Cardiac fibroblast (primary cell): ENCODE measurements around the gene CXXC5.

ENCODE experiments used
- DNase-seq, 2 donors: peaks; one replicate each; pipeline versions ENCODE4 v3.0.0 to v3.0.0-alpha.2; 2010; ENCODE audit warnings: low read depth in 2 of 2
- H3K4me3 ChIP-seq, 2 donors: replicated peaks in 1 of 2; 1 replicate in 1 of 2; 2 replicates in 1 of 2; pipeline ENCODE4 v1.5.1; 2011; ENCODE audit warnings: low read depth in 2 of 2, low read length in 2 of 2, mild to moderate bottlenecking in 2 of 2, moderate library complexity in 1 of 2
- TF ChIP-seq, protein P1 (sequence below): IDR thresholded peaks from one replicate; pipeline ENCODE4 v1.5.1; 2011; ENCODE audit warnings: low read depth, mild to moderate bottlenecking, low read length, inconsistent platforms

CXXC5 gene

DNA sequence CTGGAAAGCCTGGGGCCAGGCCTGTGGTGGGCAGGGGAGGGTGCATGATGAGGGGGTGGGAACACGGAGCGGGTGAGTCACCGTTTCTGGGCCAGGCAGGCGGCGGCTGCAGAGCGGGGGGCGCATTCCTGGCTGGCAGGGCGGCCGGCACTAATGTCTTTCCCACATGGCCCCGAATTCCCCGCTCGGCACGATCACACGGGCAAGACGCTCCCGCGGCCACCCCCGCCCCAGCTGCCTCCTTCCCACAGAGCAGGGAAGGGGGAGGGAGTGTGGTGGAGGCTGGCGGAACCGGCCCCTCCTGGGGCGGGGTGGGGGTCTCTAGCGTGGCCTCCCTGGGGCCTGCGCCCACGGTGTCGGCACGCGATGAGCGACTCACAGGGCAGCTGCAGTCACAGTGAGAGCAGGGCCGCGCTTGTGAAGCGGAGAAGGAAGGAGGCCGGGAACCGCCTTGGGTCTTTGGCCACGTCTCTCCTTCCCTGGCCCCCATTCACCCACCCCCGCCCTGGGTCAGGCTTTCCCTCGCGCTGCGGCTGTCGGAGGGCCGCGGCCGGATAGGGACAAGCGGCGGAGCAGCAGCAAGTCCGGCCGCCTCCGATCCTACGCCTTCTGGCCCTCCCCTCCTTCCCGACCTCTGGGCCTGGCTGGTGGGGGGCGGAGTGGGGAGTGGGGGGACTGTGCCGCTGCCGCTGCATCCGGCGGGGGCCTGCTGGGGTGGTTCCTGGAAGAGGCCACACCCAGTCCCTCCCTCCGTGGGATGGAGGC, 48.9 kb downstream of the CXXC5 start:
- TF ChIP-seq, protein P1, sequence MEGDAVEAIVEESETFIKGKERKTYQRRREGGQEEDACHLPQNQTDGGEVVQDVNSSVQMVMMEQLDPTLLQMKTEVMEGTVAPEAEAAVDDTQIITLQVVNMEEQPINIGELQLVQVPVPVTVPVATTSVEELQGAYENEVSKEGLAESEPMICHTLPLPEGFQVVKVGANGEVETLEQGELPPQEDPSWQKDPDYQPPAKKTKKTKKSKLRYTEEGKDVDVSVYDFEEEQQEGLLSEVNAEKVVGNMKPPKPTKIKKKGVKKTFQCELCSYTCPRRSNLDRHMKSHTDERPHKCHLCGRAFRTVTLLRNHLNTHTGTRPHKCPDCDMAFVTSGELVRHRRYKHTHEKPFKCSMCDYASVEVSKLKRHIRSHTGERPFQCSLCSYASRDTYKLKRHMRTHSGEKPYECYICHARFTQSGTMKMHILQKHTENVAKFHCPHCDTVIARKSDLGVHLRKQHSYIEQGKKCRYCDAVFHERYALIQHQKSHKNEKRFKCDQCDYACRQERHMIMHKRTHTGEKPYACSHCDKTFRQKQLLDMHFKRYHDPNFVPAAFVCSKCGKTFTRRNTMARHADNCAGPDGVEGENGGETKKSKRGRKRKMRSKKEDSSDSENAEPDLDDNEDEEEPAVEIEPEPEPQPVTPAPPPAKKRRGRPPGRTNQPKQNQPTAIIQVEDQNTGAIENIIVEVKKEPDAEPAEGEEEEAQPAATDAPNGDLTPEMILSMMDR = no peak
- peak; percentile 68 to 89 for DNase-seq
- H3K4me3 ChIP-seq = peak overlapping the region; percentile 29 to 39

DNA sequence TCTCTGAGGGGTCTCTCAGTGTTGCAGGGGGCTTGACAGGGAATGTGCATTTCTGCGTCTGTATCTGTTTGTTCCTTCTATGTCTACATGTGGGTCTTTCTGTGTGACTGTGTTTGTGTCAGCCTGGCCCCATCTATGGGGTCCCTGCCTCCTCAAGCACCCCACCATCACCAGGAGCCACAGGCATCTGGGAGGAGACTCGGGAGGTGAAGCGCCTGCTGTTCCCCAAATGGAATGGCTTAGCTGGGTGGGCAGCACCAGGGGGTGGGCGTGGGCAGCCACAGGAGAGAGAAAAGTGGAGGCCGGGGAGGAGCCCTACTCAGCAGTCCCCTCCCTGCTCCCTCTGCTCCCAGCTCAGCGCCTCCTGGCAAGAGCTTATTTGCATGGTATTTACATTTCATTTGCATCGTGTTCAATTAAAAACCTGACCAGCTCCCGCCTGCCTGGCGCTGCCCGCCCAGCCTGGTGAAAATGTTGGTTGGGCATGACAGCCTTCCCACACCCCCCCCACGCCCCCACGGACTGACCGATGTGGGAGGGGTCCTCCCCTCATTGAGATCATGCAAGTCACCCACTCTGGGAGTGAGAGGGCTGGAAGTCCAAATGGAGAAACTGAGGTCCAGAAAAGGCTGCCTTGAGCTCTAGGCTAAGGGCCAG, 50.5 kb downstream of the CXXC5 start:
- TF ChIP-seq, protein P1 = no peak
- H3K4me3 ChIP-seq = no peak overlapping the region
- DNase-seq = peak; percentile 48 to 82

DNA sequence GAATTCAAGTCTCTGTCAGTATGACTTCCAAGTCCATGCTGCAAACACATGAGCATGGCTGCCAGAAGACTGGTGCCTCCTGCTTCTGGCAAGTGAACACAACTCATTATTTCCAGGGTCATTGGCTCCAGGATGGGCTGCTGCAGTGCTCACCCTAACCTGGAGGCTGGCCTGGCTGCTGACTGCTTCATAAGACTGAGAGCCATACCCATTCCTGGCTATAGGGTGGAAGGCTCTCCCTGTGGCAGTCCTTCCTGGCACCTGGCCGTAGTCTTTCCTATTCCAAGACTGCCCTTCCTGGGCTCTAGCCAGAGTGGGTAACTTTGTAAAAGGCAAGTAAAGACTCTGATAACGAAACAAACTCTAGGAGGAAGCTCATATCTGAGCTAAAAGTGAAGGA, 51.2 kb downstream of the CXXC5 start:
- TF ChIP-seq, protein P1 = no peak
- no peak overlapping the region for H3K4me3 ChIP-seq
- no peak for DNase-seq

DNA sequence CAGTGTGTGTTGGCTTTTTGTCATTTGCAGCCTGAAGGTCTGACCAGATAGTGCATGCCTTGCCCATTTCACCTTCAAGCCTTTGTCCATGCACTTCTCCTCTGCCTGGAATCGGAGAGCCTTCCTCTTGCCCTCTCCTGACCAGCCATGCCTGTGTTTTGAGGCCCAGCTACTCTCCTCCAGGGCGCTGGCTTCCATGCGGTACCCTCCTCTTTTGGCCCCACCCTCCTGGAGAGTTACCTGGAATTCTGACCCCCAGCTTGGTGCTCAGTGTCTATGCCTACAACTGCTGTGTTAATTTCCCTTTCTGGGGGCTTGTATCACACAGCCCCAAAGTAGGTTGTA, 52.5 kb downstream of the CXXC5 start:
- DNase-seq = no peak
- TF ChIP-seq, protein P1 = no peak
- H3K4me3 ChIP-seq = no peak overlapping the region

DNA sequence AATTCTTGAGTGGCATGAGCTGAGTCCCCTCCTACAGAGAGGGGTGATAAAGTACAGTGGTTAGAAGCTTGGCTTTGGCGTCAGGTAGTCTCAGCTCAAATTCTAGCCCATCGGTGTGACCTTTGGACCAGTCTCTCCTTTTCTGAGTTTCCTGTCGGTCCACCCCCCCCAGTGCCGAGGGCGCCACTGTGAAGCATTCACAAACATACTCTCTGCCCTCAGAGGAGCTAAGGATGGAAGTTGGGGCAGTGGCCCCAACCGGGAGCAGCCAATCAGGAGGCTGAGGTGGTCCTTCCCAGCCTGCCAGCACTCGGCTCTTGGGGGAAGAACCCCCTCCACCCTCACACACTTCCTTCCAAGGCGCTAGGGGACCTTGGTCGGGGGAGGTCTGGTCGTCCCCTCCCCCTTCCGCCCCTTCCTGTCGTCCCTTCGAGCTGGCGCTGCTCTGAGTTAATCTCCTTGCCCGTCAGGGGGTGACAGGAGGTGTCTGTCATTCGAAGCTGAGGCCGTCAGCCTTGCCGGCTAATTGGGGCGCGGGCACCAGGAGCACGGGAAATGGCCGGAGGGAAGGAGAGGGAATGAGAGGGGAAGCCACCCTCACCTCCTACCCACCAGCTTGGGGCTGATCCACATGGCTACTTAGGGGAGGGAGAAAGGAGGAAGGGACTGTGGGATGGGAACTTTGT, 53.0 kb downstream of the CXXC5 start:
- no peak overlapping the region for H3K4me3 ChIP-seq
- DNase-seq = no peak
- TF ChIP-seq, protein P1 = no peak

DNA sequence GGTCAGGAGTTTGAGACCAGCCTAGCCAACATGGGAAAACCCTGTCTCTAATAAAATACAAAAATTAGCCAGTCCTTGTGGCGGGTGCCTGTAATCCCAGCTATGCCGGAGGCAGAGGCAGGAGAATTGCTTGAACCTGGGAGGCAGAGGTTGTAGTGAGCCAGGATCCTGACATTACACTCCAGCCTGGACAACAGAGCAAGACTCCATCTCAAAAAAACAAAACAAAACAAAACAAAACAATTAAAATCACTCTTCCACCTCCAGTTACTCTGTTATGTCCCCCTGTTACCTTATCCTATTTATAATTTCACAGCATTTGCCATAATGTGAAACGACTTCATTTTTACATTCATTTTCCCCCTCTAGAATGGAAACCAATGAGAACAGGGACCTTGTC, 54.4 kb downstream of the CXXC5 start:
- TF ChIP-seq, protein P1 = no peak
- no peak for DNase-seq
- no peak overlapping the region for H3K4me3 ChIP-seq
